Left renal pelvis (tissue), 4 donors: Measurements from ENCODE around the gene ATP9A. TPM values are rescaled to one million over a fixed set of nuclear protein-coding genes. Genes with fewer than 3 reads are reported as not detected.

ENCODE experiments used
- DNase-seq, 4 donors: peaks; one replicate each; pipeline ENCODE4 v3.0.0-alpha.2; 2013; ENCODE audit warnings: low read depth in 4 of 4, low spot score in 3 of 4
- polyA plus RNA-seq, 4 donors: library from polyadenylated mRNA; unstranded; fragments of 120-200 nt; gene quantifications; one replicate each; pipeline ENCODE4 v1.2.1, GENCODE V29; 2013; ENCODE audit not compliant: insufficient read length in 4 of 4

The ATP9A gene
- polyA plus RNA-seq, 4 donors: 36.7 to 63.6 (median 60.3) TPM

DNA sequence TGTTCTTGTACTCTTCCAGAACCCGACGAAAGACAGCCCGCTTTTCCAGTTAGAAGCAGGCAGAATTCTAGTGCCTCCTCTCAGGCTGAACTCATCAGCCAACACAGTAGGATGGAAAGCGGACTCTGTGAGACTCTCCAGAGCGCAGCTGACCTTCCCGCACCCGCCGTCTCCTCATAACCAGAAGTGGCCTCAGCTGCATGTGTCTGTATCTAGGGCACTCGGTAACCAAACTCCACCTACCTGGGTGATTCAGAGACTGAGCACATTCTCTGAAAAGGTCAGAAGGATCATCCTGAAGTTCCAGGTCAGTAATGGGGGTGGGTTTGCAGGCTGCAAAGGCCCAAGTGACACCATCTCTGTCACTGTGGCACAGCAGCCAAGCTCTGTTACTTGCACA, 158.9 kb downstream of the ATP9A start:
- no peak for DNase-seq

DNA sequence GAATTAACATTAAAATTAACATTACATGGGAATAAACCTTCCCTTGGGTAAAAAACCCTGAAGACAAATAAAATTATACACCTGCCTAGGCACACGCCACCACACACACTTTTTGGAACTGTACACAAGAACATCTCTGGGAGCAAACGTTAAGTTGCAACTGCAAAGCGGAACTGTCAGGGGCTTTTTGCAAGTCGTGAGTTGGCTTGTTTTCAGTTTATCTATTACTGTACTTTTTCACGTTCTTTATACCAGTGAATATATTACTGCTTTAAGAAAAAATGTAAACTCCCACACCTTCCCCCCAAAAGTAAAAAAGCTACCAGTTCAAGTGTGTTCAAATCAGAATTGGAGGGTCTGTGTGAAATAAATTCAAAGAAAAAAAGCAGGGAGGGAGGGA, 160.1 kb downstream of the ATP9A start:
- DNase-seq: no peak

DNA sequence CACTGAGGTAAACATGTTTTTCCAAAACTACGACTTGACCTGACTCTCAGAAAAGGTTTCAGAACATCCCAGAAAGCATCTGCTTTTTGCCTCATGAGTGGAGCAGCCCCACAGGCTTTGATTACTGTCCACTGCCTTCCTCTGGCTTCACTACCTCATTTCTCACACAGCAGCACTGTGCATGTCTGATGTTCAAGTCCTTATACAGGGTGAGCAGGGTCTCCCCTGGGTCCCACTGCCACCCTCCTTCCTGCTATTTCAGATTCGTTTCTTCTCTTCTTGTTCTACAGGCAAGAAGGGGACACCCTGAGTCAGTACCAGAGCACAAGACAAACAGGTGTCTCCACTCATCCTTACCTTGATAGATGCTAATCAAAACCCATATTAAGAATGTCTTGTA, 161.0 kb downstream of the ATP9A start:
- no peak for DNase-seq

DNA sequence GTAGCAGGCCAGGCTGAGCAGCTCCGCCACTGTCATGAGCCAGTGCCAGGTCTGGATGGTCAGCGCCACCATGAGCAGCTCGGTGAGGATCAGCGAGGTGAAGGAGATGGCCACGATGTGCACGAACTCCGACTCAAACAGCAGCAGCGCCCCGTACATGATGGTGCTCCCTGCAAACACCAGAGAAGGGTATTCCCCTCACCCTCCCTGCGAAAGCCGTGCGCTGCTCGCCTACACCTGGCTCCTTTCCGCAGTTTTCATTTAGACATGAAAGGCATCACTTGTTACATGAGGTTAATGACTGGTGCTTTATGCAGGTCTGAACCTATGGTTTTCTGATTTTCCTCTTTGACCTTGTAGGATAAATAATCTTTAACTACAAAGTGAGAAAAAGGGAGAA, 163.3 kb downstream of the ATP9A start:
- no peak for DNase-seq

DNA sequence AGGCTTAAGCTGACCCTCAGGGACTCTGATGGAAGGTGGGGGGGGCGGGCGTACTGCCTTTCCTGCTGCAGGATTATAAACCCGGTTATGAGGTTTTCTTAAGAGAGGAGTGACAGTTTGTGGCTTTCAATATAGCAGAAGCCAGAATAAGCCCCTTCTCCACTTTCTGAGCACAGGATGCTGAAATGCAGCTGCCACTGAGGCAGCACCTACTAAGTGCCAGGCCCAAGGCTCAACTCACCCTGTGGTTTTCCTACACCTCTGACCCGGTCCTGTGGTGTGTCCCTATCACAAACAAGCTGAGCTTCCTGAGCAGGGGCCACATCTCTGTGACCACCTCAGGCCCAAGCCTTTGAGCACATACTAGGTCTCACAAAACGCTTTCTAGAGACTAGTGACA, 166.1 kb downstream of the ATP9A start:
- DNase-seq: no peak

DNA sequence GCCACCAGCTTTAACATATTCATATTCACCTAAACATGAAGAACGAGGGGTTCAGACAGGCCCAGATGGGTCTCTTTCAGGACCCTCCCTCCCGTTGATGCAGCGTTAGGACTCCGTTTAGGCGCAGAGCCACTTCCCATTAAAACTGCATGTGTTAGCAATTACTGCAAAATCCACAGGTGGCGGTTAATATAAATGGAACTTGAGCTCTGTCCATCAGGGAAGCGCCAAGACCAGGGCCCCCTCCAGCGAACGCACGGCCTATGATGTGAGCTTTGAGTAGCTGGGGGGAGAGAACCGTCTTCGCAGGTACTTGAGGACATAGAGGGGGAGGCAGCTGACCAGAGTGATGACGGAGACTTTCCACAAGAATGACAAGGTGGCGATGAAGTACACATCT, 167.2 kb downstream of the ATP9A start:
- no peak for DNase-seq

DNA sequence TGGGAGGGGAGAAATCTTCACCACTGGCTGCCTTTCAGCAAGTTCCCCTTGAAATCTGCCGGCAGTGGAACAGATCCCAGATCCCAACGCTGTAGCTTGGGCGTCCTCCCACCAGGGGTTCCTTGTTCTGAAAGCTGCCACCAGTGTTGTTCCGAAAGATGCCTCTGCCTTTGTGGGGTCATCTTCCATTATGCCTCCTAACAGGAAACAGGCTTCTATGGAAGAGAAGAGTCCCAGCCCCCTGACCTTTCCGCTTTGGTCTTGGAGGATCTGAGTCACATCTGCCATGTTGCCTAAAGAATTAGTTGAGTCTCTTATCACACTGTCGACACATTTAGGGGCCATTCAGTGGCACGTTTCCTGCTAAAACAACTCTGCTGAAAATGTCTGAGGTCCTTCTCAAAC, 168.2 kb downstream of the ATP9A start:
- no peak for DNase-seq

DNA sequence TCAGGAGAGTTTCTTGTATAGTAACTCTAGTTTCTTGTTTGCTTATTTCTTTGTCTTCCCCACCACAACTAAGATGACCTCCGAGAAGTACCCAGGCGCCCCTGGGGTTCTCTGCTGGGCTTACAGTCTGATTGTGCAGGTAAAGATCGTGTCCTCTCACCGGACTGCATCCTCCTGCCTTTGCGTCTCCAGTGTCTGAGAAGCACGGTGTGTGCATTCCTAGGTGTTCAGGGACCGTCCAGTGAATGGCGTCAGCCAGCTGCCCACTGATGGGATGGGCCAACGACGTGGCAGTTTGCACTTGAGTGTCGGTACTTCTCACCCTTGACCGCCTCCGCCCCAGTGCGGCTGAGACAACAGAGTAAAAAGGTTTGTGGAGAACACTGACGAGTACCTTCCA, 169.6 kb downstream of the ATP9A start:
- DNase-seq: no peak

DNA sequence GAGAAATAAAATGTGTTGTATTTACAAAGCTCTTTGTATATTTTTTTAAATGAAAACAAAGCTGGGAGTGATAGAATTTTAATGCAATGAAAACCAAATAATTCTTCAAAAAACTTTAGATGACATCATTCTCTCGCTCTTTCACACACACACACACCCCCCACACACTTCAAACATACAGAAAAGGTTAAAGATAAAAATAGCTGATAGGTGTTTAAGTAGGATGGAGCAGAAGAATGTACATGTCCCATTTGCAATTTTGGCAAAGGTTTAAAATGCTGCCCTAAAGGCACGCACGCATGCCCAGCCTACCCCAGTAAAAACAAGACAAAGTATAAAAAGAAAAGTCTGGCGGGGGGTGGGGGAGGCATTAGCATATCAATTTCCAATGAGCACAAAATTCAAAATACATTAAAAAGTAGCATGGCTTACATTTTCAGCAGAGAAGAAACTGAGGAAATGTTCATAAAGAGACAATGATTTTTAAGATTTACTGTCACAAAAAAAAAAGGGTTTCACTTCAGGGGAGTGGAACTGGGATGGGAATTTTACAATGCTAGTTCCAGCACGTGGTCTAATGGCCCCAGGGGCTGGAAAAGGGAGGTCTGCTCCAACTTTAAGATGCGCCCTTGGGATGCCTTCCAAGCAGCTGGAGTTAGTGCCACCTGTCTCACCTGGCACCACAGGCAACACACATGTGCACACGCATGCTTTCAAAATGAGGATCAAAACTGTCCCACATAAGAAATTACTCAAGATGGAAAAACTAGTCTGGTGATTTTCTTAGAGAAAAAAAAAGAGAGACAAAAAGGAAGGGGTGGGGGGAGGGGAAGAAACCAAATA, 170.6 kb downstream of the ATP9A start:
- DNase-seq: no peak

DNA sequence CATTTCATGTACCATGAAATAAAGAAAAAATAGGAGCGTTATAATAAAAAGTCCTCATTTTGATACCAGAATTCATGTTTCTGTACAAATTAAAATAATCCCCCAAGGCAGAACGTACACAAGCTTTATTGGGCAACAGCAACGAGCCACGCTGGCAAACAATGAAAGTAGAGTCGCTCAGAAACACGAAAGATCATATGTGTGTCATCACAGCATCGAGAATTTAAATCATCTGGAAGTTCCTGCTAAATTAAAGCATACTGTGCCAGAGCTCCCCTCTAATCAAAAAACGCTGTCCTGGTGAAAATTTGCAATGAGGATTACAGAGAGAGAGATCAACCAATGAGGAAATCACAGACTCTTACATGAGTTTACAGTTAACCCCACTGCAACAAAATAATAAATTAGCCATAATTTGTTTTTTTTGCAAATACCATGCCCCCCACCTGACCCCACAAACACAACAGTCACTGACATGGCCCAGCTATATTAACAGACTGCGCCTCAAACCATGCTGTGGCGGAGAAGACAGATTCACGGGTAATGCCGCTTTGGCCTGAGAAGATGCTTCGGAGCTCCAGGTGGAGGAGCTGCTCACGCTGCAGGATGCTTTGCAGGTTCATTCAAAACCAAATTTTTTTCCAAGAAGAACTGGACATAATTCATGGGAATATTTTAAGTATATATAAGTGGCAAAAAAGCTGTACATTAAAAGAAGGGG, 171.4 kb downstream of the ATP9A start:
- no peak for DNase-seq

DNA sequence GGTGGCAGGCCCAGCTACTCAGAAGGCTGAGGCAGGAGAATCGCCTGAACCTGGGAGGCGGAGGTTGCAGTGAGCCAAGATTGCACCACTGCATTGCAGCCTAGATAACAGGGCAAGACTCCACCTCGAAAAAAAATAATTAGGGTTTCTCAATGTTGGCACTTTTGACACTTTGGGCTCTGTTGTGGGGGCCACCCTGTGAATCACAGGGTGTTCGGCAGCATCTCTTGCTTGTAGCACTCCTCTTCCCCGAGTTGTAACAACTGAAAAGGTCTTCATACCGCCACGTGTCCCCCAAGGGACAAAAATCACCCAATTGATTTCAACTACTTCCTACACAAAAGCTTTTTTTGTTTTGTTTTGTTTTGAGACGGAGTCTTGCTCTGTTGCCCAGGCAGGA, 172.4 kb downstream of the ATP9A start:
- DNase-seq: no peak

DNA sequence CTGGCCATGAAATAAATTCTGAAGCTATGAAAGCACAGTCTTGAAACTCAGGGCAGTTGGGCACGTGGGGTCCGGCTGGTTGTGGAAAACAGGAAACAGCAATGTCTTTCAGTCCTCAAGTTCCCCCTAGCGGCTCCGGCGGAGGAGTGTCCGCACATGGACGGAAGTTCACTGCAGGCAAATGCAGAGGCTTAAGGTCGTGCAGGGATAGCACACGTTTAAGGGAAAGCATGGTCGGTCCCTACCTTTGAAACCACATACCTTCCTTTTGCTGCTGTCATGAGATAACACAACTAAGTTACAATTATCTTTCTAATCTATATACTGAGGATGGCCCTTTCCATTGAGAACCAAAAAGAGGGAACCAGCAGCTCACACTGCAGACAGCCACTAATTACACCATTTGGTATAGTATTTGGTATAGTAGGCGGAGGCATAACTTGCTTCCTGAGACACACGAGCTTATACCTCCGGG, 173.1 kb downstream of the ATP9A start:
- peak; percentile 36 to 66 (median 60) for DNase-seq

DNA sequence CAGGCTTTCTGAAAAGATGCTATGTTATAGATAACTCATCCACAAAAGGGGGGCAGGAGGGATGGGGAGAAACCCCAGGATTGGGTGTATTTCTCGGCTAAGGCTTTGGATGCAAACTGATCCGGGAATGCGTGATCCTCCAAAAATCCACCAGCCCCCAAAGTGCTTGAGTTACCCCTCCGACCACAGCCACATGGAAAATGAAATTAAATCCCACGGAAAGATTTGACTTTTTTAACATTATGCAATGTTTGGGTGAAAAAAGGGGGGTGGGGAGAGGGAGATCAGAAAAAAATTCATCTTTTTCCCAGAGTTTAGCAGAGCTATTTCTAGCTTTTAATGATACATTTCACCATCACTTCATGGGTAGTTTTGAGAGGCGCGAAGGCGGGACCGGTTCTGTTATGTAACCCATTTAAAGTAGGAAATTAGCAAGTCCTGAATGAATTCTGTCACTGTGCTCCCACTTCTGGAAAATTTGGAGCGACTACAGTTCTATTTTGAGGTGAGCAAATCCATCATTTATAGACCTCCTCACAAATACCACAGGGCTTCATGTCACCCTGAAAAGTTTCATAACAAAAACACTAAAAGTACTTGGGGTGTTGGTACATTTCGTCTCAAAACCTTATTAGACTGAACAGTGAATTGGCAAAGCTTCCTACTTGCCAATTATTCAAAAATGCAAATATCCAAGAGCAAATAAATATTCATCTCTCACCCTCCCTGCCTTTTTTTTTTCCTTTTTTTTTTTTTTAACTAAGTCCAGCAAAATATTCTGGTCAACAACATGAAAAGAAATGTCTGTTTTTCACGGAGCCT, 173.7 kb downstream of the ATP9A start:
- DNase-seq: no peak

DNA sequence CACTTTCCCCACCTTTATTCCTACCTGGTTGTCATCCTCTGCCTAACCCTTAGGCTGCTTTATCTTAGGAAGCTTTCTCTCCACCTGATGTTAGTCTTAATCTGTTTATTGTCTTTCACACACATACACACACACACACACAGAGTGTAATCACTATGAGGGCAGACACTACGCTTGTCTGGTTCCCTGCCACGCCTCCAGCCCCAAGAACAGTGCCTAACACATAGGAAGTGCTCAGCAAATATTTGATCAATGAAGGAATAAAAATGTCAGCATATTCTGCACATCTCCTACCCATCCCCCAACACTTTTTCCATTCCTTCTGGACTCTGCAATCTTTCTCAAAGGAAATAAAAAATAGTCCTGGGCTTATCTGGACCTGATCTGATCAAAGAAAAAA, 174.6 kb downstream of the ATP9A start:
- no peak for DNase-seq

DNA sequence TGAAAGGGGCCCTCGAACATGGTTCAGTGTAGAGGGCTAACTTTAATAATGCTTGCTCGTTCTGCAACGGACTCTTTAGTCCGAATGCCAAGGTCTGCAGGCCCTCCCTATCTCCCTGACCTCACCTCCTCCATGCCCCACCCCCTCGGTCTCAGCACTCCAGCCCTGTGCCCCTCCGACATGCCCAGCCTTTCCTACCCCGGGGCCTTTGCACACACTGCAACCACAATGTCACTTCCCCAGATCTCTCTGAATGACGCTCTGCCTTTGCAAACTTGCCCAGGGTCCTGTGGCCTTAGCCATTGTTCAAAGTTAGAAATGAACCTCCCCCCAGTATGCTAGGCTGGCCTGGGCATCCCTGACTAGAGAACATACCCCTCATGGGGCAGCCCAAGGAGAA, 175.6 kb downstream of the ATP9A start:
- no peak for DNase-seq

DNA sequence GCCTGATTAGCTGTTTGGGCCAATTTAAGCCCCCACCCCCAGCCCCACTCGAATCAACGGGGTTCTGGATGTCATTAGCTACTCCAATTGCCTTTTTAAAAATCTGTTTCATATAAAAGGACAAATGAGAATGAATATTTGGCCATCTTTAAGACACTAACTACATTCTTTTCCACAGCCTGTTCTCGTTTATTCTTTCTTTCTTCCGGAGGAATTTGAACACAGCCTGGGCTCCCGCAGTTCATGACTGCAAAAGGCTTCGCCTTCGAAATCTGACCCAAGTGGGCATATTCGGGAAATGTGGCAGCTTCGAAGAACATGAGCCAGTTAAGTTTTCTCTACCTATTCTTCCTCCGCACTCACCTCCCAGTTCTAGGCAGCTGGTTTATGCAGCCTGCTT, 176.3 kb downstream of the ATP9A start:
- no peak for DNase-seq

DNA sequence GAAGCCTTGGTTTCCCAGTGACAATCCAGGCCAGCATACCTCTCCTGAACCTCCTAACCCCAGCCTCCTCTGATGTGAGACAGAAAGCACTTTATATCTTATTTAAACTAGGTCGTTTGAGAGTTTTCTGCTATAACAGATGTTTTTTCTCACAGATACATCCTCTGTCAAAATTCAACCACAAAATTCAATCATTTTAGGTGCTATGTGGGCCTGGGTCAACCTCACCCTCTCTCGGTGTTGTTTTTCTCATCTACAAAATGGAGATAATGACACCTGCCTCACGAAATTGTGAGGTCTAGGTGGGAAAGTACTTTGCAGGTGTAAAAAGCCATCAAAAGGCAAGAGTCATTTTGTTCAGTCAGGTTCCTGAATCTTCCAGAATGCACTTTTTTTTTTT, 179.4 kb downstream of the ATP9A start:
- DNase-seq: no peak

DNA sequence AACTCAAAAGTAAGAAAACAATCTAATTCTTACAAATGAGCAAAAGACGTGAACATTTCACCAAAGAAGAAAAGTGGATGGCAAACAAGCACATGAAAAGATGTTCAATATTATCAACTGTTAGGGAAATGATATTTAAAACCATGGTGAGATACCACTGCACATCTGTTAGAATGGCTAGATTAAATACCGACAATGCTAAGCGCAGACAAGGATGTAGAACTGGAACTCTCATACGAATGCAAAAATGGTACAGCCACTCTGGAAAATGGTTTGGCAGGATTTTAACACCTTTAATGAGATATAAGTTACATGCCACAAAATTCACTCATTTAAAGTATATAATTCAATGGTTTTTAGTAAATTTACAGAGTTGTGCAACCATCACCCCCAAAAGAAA, 181.0 kb downstream of the ATP9A start:
- no peak for DNase-seq

DNA sequence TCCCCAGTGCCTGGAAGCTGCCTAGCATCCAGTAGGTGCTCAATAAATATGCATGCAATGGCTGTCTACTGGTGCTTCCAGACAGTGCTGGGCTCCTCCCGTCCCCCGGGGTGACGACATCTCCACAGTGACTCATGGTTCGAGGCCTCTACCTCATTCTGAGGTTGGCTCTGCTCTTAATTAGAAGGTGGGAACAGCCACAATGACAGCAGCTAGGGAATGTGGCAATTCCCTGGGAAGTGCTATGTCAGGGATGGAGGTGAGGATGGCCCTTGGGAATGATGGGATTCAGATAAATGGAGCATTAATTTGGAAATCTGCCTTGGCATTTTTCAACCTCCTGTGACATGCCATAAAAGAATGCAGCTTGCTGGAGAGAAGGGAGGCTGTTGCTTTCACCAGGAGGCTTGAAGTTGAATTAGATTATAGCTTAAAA, 182.2 kb downstream of the ATP9A start:
- DNase-seq: no peak

DNA sequence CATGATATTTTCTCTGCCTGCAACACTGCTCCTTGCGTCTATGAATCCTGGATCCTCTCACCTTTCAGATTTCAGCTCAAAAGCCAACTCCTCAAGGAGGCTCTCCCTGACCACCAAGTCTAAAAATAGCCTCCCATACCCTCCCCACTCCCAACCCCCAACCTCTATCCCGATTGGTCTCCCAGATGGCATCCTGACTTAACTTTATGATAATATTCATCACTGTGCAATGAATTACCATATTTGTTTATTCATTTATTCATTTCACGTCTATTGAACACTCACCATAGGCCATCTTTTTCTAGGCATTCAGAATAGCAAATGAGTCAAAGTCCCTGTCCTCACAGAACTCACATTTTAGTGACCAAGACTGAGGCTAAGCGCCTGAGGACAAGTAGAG, 183.0 kb downstream of the ATP9A start:
- DNase-seq: no peak

DNA sequence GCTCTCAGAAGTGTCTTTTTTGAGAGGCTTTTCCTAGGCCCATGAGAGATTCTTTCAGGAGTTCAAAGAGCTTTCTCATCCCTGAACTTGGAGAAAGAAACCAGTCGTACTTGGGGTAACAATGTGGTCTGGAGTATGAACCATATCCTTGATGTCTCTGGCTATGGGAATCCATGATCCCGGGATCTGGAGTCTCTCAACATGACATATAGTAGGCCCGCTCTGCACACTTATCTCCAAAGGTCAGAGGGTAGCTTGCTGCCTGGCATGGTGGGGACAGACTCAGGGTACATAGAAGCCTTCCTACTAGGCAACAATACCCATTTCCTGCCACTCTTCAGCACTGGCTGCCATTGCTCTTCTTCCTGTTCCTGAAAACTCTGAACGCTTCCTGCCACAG, 183.5 kb downstream of the ATP9A start:
- no peak for DNase-seq
